Gastrocnemius medialis (tissue), 4 donors: ENCODE results near the gene DNAH2. TPM values are rescaled to one million over a fixed set of nuclear protein-coding genes. Genes with fewer than 3 reads are reported as not detected.

Experiments used
- ATAC-seq, 2 donors: fragments of 150-250 bp; one replicate each; pipeline ENCODE4 v1.9.1; 2016
- DNase-seq, 2 donors: peaks; one replicate each; pipeline ENCODE4 v3.0.0-alpha.2; 2019
- H3K27ac ChIP-seq, 4 donors: fragments of 200-600 bp; sonication (generic); 1 replicate in 1 of 4; 2 replicates in 3 of 4; pipeline ENCODE4 v1.5.1; 2016 to 2018; ENCODE audit warnings: mild to moderate bottlenecking in 2 of 4, moderate library complexity in 1 of 4
- H3K27me3 ChIP-seq, 3 donors: fragments of 200-600 bp; sonication (generic) in 2 of 3; 1 replicate in 1 of 3; 2 replicates in 2 of 3; pipeline versions ENCODE4 v1.5.1 to v1.6.0; 2016 to 2019; ENCODE audit warnings: mild to moderate bottlenecking in 1 of 3, moderate library complexity in 1 of 3
- H3K36me3 ChIP-seq, 2 donors: fragments of 200-600 bp; sonication (generic) in 1 of 2; one replicate each; pipeline ENCODE4 v1.5.1; 2017 to 2018
- H3K4me1 ChIP-seq, 2 donors: fragments of 200-600 bp; sonication (generic) in 1 of 2; one replicate each; pipeline ENCODE4 v1.5.1; 2016 to 2017; ENCODE audit warnings: mild to moderate bottlenecking in 2 of 2
- H3K4me3 ChIP-seq, 4 donors: fragments of 200-600 bp; sonication (generic) in 3 of 4; 1 replicate in 1 of 4; 2 replicates in 3 of 4; pipeline ENCODE4 v1.5.1; 2016 to 2019; ENCODE audit warnings: mild to moderate bottlenecking in 2 of 4
- H3K9me3 ChIP-seq, 3 donors: fragments of 200-600 bp; sonication (generic) in 2 of 3; 1 replicate in 1 of 3; 2 replicates in 2 of 3; pipeline ENCODE4 v1.5.1; 2016 to 2019
- POLR2A ChIP-seq, 2 donors: fragments of 450-650 bp; IDR thresholded peaks; one replicate each; pipeline ENCODE4 v1.6.1; 2017; ENCODE audit warnings: antibody characterized with exemption in 2 of 2, mild to moderate bottlenecking in 2 of 2, moderate library complexity in 2 of 2
- in situ Hi-C, 4 donors: fragments of 200-750 bp; cut with MboI; loops; one replicate each; pipeline versions ENCODE4 v1.15.0 to v1.8.0; 2017; ENCODE audit warnings: low sequenced_read_pairs in 4 of 4
- intact Hi-C: fragments of 100-400 bp; cut with DNase I; formaldehyde crosslinking; loops from one replicate; pipeline ENCODE4 v1.15.1; 2023; ENCODE audit warnings: low total_unique reads
- total RNA-seq, 4 donors: library from RNA; depleted of rRNA; stranded (reverse); fragments of >200 nt; gene quantifications; one replicate each; pipeline versions ENCODE4 v1.1.0 to v1.2.3, GENCODE V29; 2016
- TF ChIP-seq, protein P1 (sequence below), 5 experiments: fragments of 450-650 bp in 3 of 5; fragments of 200-600 bp in 2 of 5; sonication (generic) in 2 of 5; IDR thresholded peaks in 4 of 5; conservative IDR thresholded peaks in 1 of 5; 1 replicate in 4 of 5; 2 replicates in 1 of 5; pipeline ENCODE4 v1.5.1; 2016 to 2019; ENCODE audit warnings: antibody characterized with exemption in 5 of 5, mild to moderate bottlenecking in 3 of 5, moderate library complexity in 3 of 5

The DNAH2 gene
- total RNA-seq, 4 donors from 2014 or later = not detected

DNA sequence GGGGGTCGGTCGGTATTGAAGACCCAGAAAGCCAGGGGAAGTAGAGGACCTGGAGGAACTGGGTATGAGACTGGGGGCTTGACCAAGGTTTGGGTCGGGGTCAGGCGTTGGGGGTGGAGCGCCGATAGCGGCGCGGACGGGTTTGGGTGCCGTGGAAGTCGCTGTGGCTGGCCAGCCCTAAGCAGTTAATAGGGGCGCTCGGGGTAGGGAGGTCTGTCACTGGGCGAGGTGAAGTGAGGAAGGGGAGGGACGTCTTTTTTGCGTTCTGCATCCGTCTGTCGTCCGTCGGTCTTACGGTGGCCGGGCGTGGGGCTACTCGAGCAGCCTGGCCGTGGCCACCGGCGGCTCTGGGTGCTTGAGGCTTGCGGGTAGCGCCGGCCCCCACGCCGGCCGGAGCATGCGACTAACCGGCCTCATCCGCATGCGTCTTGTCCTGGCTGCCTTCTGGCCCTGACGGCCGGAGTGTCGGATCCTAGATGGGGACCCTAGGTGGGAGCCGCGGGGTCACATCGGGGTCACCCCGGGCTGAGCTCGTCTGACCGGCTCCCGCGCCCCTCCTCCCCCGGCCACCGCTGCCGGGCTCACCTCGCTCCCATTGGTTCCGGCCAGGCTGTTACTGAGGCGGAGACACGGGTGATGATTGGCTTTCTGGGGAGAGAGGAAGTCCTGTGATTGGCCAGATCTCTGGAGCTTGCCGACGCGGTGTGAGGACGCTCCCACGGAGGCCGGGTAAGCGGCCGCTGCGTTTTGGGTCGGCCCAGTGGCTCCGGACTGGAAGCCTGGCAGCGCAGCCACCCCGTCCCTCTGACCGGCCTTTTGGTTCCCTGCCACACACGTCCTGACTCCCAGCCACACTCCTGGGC is 127.0 kb downstream of the DNAH2 start:
- H3K4me1 ChIP-seq = peaks cover 28 to 32% of the 10 kb centered on the region in 2 donors
- TF ChIP-seq, protein P1, sequence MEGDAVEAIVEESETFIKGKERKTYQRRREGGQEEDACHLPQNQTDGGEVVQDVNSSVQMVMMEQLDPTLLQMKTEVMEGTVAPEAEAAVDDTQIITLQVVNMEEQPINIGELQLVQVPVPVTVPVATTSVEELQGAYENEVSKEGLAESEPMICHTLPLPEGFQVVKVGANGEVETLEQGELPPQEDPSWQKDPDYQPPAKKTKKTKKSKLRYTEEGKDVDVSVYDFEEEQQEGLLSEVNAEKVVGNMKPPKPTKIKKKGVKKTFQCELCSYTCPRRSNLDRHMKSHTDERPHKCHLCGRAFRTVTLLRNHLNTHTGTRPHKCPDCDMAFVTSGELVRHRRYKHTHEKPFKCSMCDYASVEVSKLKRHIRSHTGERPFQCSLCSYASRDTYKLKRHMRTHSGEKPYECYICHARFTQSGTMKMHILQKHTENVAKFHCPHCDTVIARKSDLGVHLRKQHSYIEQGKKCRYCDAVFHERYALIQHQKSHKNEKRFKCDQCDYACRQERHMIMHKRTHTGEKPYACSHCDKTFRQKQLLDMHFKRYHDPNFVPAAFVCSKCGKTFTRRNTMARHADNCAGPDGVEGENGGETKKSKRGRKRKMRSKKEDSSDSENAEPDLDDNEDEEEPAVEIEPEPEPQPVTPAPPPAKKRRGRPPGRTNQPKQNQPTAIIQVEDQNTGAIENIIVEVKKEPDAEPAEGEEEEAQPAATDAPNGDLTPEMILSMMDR (IDR thresholded peaks at IDR 0.05 in 4 of 5, conservative IDR thresholded peaks at IDR 0.05 in 1 of 5) = no peak
- TF ChIP-seq POLR2A (IDR thresholded peaks at IDR 0.05) = peak; percentile 97
- H3K9me3 ChIP-seq = no peaks in the 10 kb centered on the region
- peaks cover 0 to 39% of the 10 kb centered on the region in 2 donors for H3K36me3 ChIP-seq
- peak overlapping the region; percentile 80 to 96 (median 88) for H3K4me3 ChIP-seq
- no peaks in the 10 kb centered on the region for H3K27me3 ChIP-seq
- in situ Hi-C loops (loop anchor here in 1 of 4 donors (5.0 kb wide), 1 partner anchor 308 kb away; the partner anchor contains the start of gene PER1), intact Hi-C loops (loop anchor here (1.0 to 10.0 kb wide), 7 partner anchors 9 to 607 kb away; partner anchors contain the start of genes EIF5A, KRABD2, PER1 and PHF23)
- peak; percentile 93 to 95 for DNase-seq
- peak overlapping the region; percentile 97 to 100 (median 100) for H3K27ac ChIP-seq
- peak; percentile 70 to 73 for ATAC-seq

DNA sequence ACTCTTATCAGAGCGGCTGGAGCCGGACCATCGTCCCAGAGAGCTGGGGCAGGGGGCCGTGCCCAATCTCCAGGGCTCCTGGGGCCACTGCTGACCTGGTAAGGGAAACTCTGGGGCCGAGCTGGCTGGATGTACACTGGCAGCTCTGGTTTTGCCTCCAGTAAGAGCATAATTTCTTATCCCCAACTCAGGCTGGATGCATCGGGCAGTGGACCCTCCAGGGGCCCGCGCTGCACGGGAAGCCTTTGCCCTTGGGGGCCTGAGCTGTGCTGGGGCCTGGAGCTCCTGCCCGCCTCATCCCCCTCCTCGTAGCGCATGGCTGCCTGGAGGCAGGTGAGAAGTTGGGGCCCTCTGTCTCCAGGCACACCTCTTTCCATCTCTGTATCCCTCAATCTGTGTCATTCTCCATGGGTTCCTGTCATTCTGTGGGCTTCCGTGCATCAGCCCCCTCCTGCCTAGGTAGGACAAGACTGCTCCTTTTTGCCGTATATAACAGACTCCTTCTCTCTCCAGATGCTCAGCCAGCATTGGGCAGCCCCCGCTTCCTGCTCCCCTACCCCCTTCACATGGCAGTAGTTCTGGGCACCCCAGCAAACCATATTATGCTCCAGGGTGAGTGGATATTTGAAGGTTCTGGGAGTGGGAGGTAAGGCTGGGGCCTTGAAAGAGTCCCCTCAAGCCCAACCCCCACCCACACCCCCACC is 128.0 kb downstream of the DNAH2 start:
- TF ChIP-seq, protein P1 (IDR thresholded peaks at IDR 0.05 in 4 of 5, conservative IDR thresholded peaks at IDR 0.05 in 1 of 5) = no peak
- no peak for TF ChIP-seq POLR2A (IDR thresholded peaks at IDR 0.05)
- no peak for DNase-seq
- intact Hi-C loops = loop anchor here (2.0 to 10.0 kb wide), 2 partner anchors 361 to 541 kb away; partner anchors contain the start of genes EIF5A and POLR2A
- Histone ChIP-seq H3K4me3 (peak overlapping the region; percentile 80 to 96 (median 88)), H3K9me3 (no peaks in the 10 kb centered on the region), H3K36me3 (peaks cover 0 to 49% of the 10 kb centered on the region in 2 donors), H3K27ac (peak overlapping the region; percentile 97 to 100 (median 100)), H3K4me1 (peaks cover 18 to 22% of the 10 kb centered on the region in 2 donors), H3K27me3 (no peaks in the 10 kb centered on the region)
- ATAC-seq = no peak
- in situ Hi-C loops = no loop called here

DNA sequence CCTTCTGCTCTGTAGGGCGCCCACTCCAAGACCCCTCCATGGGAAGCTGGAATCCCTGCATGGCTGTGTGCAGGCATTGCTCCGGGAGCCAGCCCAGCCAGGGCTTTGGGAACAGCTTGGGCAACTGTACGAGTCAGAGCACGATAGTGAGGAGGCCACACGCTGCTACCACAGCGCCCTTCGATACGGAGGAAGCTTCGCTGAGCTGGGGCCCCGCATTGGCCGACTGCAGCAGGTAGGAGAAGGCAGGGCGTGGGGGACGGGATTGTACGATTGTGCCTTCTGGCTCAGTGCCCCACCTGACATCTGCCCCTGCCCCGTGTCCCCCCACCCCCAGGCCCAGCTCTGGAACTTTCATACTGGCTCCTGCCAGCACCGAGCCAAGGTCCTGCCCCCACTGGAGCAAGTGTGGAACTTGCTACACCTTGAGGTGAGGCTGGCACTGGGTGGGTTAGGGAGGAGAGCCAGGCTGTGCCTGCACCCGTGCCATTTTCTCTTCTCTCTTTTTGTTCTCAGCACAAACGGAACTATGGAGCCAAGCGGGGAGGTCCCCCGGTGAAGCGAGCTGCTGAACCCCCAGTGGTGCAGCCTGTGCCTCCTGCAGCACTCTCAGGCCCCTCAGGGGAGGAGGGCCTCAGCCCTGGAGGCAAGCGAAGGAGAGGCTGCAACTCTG is 128.7 kb downstream of the DNAH2 start:
- Histone ChIP-seq H3K36me3 (peaks cover 0 to 56% of the 10 kb centered on the region in 2 donors), H3K27me3 (no peaks in the 10 kb centered on the region), H3K4me1 (peaks cover 12 to 15% of the 10 kb centered on the region in 2 donors), H3K4me3 (no peak overlapping the region), H3K27ac (peak overlapping the region in 3 of 4 donors; percentile 12 to 100 (median 99)), H3K9me3 (no peaks in the 10 kb centered on the region)
- DNase-seq (peak in 1 of 2 donors; percentile 13), ATAC-seq (no peak)
- in situ Hi-C loops (no loop called here), intact Hi-C loops (loop anchor here (10.0 kb wide), 1 partner anchor 541 kb away; the partner anchor contains the start of gene EIF5A)
- TF ChIP-seq, protein P1 (IDR thresholded peaks at IDR 0.05 in 4 of 5, conservative IDR thresholded peaks at IDR 0.05 in 1 of 5) = no peak
- TF ChIP-seq POLR2A (IDR thresholded peaks at IDR 0.05) = no peak
